Erythroblast (primary cell): Measurements from ENCODE around the gene CDC23.

Experiments used
- GATA1 ChIP-seq: IDR thresholded peaks from 2 replicates; pipeline ENCODE4 v1.6.1; 2011; ENCODE audit warnings: low read depth, mild to moderate bottlenecking, control low read depth, low read length, moderate library complexity
- POLR2A ChIP-seq: IDR thresholded peaks from 2 replicates; pipeline ENCODE4 v1.6.1; 2011; ENCODE audit warnings: mild to moderate bottlenecking, low read length

- TF ChIP-seq POLR2A (no peak), GATA1 (no peak)
These were observed 72.9 kb downstream of the CDC23 start for GRCh38 chr5:138140268-138140667.
